ENCODE data around the gene SUSD2.
"Not testable (repeated sequence)": the region's sequence is repeated elsewhere in the genome, so short reads cannot be mapped to it uniquely, and the experiment has no call there.

The SUSD2 gene, protein sequence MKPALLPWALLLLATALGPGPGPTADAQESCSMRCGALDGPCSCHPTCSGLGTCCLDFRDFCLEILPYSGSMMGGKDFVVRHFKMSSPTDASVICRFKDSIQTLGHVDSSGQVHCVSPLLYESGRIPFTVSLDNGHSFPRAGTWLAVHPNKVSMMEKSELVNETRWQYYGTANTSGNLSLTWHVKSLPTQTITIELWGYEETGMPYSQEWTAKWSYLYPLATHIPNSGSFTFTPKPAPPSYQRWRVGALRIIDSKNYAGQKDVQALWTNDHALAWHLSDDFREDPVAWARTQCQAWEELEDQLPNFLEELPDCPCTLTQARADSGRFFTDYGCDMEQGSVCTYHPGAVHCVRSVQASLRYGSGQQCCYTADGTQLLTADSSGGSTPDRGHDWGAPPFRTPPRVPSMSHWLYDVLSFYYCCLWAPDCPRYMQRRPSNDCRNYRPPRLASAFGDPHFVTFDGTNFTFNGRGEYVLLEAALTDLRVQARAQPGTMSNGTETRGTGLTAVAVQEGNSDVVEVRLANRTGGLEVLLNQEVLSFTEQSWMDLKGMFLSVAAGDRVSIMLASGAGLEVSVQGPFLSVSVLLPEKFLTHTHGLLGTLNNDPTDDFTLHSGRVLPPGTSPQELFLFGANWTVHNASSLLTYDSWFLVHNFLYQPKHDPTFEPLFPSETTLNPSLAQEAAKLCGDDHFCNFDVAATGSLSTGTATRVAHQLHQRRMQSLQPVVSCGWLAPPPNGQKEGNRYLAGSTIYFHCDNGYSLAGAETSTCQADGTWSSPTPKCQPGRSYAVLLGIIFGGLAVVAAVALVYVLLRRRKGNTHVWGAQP

DNA sequence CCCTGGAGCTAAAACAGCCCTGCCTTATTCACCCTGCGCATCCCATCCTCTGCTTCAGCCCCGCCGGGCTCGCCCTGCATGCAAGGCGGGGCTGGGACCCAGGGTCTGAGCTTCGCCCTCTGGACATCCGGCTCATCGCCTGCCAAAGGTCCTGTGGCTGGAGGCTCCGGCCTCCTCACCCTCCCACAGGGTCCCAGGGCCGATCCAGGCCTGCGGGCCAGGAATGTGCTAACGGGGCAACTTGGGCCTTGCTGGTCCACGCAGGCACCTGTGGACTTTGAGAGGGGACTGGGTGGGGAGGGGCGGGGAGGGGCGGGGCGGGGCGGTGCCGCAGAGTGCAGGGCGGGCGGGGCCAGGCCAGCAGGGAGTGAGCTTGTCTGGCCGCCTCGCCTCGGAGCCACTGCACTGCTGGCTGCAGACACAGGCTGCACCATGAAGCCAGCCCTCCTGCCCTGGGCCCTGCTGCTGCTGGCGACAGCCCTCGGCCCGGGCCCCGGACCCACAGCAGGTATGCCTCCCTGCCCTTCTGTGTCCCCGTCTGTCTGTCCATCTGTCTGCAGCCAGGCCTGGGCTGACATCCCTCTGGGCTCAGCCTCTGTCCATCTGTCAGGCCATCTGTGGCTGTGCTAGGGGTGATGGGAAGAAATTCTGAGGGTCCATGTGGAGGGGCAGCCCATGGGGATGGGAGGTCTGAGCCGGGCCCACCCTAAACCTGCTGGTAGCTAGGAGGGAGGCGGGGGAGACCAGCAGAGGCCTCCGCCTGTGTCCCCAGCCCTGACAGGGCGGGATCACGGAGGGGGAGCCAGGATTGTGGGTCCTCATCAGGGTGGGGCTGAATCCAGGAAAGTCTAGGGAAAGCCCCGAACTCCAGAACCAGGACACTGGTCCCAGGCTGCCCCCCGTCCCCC is at the start of gene SUSD2:
Gene SUSD2 (plus strand): TSS at position 400 of the 908 bp plus-strand sequence. CDS start 33 bp downstream, at position 433.
- ATAC-seq (no peak), DNase-seq (ENCODE audit: low spot score in 2 of 2) (no peak)
- H3K4me3 Mint-ChIP-seq, result no peak within 1 kb of the TSS
- H3K36me3 Mint-ChIP-seq, result peaks cover 7% of the 10 kb centered on the region
- peak within 1 kb of the TSS; percentile 43 for H3K27ac Mint-ChIP-seq
- H3K9me3 Mint-ChIP-seq, result no peaks in the 10 kb centered on the region
- no peaks in the 10 kb centered on the region for H3K4me1 Mint-ChIP-seq

- DNase-seq (ENCODE audit: low spot score in 2 of 2) (no peak), ATAC-seq (peak; percentile 39)
- H3K36me3 Mint-ChIP-seq, result peaks cover 56% of the 10 kb centered on the region
- peak overlapping the region; percentile 81 for H3K27ac Mint-ChIP-seq
- H3K4me1 Mint-ChIP-seq, result peaks cover 39% of the 10 kb centered on the region
- no peak overlapping the region for H3K4me3 Mint-ChIP-seq
- no peaks in the 10 kb centered on the region for H3K9me3 Mint-ChIP-seq
These were observed 47.9 kb upstream of the SUSD2 start for GRCh38 chr22:24133187-24133965.

GRCh38 chr22:24134090-24134846 is 47.0 kb upstream of the SUSD2 start:
- Mint-ChIP-seq H3K27ac (no peak overlapping the region), H3K4me3 (no peak overlapping the region), H3K4me1 (peaks cover 31% of the 10 kb centered on the region), H3K36me3 (peaks cover 60% of the 10 kb centered on the region), H3K9me3 (no peaks in the 10 kb centered on the region)
- DNase-seq (ENCODE audit: low spot score in 2 of 2), result peak in 1 of 2 donors; percentile 60
- peak; percentile 66 for ATAC-seq

DNA sequence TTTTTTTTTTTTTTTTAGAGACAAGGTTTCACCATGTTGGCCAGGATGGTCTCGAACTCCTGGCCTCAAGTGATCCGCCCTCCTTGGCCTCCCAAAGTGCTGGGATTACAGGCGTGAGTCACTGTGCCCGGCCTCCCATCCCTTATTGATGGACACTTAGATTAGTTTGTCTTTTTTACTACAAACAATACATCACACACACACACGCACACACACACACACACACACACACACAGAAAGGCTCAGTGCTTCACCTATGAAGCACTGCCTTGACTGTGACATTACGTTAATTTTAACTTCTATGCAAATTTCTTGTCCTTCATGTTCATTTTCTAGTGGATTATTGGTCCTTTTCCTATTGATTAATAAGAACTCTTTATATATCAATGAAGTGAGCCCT is 44.8 kb upstream of the SUSD2 start:
- peaks cover 60% of the 10 kb centered on the region for H3K36me3 Mint-ChIP-seq
- not testable (repeated sequence) for H3K4me3 Mint-ChIP-seq; H3K9me3 Mint-ChIP-seq; ATAC-seq; DNase-seq (ENCODE audit: low spot score in 2 of 2)
- peaks cover 40% of the 10 kb centered on the region for H3K4me1 Mint-ChIP-seq
- peak overlapping the region; percentile 13 for H3K27ac Mint-ChIP-seq

DNA sequence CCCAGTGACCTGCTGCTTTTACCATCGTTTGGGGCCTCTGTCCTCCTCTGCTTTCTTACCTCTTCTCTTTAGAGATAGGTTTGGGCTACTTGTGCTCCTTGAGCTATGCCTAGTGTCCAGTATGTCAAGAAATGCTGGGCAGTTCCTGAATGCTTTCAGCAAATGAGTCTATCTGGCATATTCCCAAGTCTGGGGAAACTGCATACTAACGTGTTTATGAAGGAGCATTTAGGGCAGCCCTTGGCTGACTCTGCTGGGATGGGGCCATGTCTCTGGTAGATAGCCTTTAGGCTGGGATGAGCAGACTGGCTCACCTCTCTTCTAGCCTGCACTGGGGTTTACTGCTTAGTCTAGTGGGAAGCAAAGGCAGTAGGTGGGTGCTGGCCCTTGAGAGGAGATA is 43.7 kb upstream of the SUSD2 start:
- ATAC-seq (no peak), DNase-seq (ENCODE audit: low spot score in 2 of 2) (no peak)
- Mint-ChIP-seq H3K9me3 (no peaks in the 10 kb centered on the region), H3K27ac (peak overlapping the region; percentile 61), H3K4me1 (peaks cover 49% of the 10 kb centered on the region), H3K4me3 (no peak overlapping the region), H3K36me3 (peaks cover 57% of the 10 kb centered on the region)

- peak overlapping the region; percentile 61 for H3K27ac Mint-ChIP-seq
- no peak overlapping the region for H3K4me3 Mint-ChIP-seq
- DNase-seq (ENCODE audit: low spot score in 2 of 2) (no peak), ATAC-seq (no peak)
- no peaks in the 10 kb centered on the region for H3K9me3 Mint-ChIP-seq
- peaks cover 47% of the 10 kb centered on the region for H3K36me3 Mint-ChIP-seq
- H3K4me1 Mint-ChIP-seq, result peaks cover 44% of the 10 kb centered on the region
These were observed 42.5 kb upstream of the SUSD2 start for GRCh38 chr22:24138649-24139420.

DNA sequence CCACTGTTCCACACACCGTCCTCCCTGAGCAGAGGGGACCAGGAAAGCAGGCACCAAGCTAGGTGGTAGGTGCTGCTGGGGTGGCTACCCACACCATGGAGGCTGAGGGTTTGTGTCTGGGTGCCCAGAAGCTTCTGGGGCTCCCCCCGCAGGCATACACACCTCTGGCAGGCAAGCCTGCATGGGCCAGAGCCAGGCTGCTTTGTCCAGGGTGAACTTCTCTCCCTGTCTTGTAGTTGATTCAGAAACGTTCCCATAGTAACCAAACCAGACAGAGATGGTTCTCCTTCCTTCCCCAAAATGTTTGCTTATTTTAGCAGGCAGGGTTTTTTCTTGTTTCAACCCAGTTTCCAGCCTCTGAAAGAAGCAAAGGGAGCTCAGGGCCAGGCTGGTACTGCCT is 40.9 kb upstream of the SUSD2 start:
- peaks cover 33% of the 10 kb centered on the region for H3K36me3 Mint-ChIP-seq
- ATAC-seq (no peak), DNase-seq (ENCODE audit: low spot score in 2 of 2) (no peak)
- H3K4me3 Mint-ChIP-seq, result no peak overlapping the region
- peaks cover 49% of the 10 kb centered on the region for H3K4me1 Mint-ChIP-seq
- peak overlapping the region; percentile 48 for H3K27ac Mint-ChIP-seq
- H3K9me3 Mint-ChIP-seq, result no peaks in the 10 kb centered on the region

DNA sequence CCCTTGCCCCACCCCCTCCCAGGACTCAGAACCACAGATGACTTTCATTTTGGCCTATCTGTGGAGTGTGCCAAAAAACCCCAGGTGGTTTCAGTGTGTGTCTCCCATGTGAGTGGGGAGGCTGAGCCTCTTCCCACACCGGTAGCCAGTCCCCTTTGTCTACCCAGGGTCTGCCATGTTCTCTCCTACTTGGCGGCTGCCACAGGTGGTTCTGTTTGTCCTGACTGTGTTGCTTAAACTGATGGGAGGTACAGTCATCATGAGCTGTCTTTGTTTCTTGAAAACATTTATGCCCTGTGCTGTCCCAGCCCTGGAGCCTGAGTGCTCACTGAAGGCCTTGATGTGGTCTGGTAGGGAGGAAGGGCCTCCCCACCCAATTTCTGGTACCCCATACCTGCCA is 39.7 kb upstream of the SUSD2 start:
- peak; percentile 76 for ATAC-seq
- H3K27ac Mint-ChIP-seq, result peak overlapping the region; percentile 48
- no peak for DNase-seq (ENCODE audit: low spot score in 2 of 2)
- no peak overlapping the region for H3K4me3 Mint-ChIP-seq
- no peaks in the 10 kb centered on the region for H3K9me3 Mint-ChIP-seq
- H3K4me1 Mint-ChIP-seq, result peaks cover 54% of the 10 kb centered on the region
- H3K36me3 Mint-ChIP-seq, result peaks cover 21% of the 10 kb centered on the region

DNA sequence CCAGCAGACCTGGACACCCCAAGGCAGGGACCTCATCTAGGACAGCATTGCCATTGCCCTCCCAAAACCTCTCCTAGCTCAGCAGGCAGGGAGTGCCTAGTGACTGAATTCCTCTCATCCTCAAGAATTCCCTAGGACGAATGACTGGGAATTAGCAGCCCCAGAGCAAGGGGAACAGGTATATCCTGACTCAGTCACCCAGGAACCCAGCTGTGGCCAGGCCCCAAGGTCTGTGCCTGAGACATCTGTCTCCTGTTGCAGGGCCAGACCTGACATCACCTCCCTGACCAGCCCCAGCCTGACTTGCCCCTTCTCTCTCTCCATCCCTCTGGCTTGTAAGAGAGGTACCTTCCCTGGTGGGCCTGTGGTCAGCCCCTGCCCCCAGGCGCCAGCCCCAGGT is 39.0 kb upstream of the SUSD2 start:
- no peak for DNase-seq (ENCODE audit: low spot score in 2 of 2)
- no peak overlapping the region for H3K4me3 Mint-ChIP-seq
- peaks cover 57% of the 10 kb centered on the region for H3K4me1 Mint-ChIP-seq
- H3K9me3 Mint-ChIP-seq, result no peaks in the 10 kb centered on the region
- H3K27ac Mint-ChIP-seq, result peak overlapping the region; percentile 48
- ATAC-seq, result no peak
- peaks cover 15% of the 10 kb centered on the region for H3K36me3 Mint-ChIP-seq

DNA sequence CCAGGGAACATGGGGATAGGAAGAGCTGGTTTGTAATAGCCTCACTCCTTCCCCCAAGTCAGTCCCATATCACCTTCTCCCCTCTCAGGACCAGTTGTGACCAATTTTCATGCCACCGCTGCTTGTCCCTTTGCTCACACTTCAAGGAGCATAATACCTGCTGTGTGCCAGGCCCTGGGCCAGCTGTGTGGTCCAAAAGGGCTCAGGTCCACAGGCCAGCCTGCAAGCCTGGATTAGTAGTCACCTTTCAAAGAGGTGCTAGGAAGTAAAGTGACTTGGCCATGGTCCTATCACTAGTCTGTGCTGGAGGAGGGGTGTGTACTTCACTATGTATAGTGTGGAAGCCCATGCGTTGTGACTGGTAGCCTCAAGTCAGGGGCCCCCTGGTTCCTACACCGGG is 38.5 kb upstream of the SUSD2 start:
- Mint-ChIP-seq H3K36me3 (peaks cover 9% of the 10 kb centered on the region), H3K4me3 (no peak overlapping the region), H3K4me1 (peaks cover 63% of the 10 kb centered on the region), H3K27ac (peak overlapping the region; percentile 48), H3K9me3 (no peaks in the 10 kb centered on the region)
- DNase-seq (ENCODE audit: low spot score in 2 of 2) (no peak), ATAC-seq (no peak)

- H3K27ac Mint-ChIP-seq, result peak overlapping the region; percentile 50
- DNase-seq (ENCODE audit: low spot score in 2 of 2) (no peak), ATAC-seq (no peak)
- H3K4me1 Mint-ChIP-seq, result peaks cover 70% of the 10 kb centered on the region
- no peak overlapping the region for H3K4me3 Mint-ChIP-seq
- H3K9me3 Mint-ChIP-seq, result no peaks in the 10 kb centered on the region
- H3K36me3 Mint-ChIP-seq, result no peaks in the 10 kb centered on the region
These were observed 37.1 kb upstream of the SUSD2 start for GRCh38 chr22:24144056-24144777.

- Mint-ChIP-seq H3K4me1 (peaks cover 68% of the 10 kb centered on the region), H3K27ac (peak overlapping the region; percentile 50), H3K4me3 (no peak overlapping the region), H3K36me3 (no peaks in the 10 kb centered on the region), H3K9me3 (no peaks in the 10 kb centered on the region)
- DNase-seq (ENCODE audit: low spot score in 2 of 2), result no peak
- no peak for ATAC-seq
These were observed 36.6 kb upstream of the SUSD2 start for GRCh38 chr22:24144778-24145085.

Data from stimulated activated effector memory CD8-positive, alpha-beta T cell treated with anti-CD3 and anti-CD28 coated beads, Interleukin-12 subunit alpha, Interleukin-12 subunit beta, amount 100 ng/mL, for 72 hours (primary cell).